ENCODE data around the gene IFITM2. TPM values are rescaled to one million over a fixed set of nuclear protein-coding genes. Genes with fewer than 3 reads are reported as not detected.
A peak's percentile ranks its signal among the peaks of the same experiment; 100 is the strongest.

IFITM2 gene
- total and polyA plus RNA-seq, 2 experiments from 2014 or later, result 59.2 to 504 TPM

- TF ChIP-seq CTCF (IDR thresholded peaks at IDR 0.05; ENCODE audit: poor library complexity) (no peak), EZH2phosphoT487 (IDR thresholded peaks at IDR 0.05; ENCODE audit: low read depth, severe bottlenecking, unreplicated experiment) (no peak), EZH2 (IDR thresholded peaks at IDR 0.05; ENCODE audit: borderline replicate concordance) (no peak)
- H3K4me1 ChIP-seq (ENCODE audit: insufficient read depth), result peaks cover 19% of the 10 kb centered on the region
- H3K4me2 ChIP-seq, result peak overlapping the region; percentile 98
- no peak overlapping the region for H2AFZ ChIP-seq
- no peaks in the 10 kb centered on the region for H3K79me2 ChIP-seq
- no peak overlapping the region for H3K4me3 ChIP-seq
- H3K9me3 ChIP-seq (ENCODE audit: low read depth), result no peaks in the 10 kb centered on the region
- WGBS (ENCODE audit: low lambda C conversion rate, missing lambda C conversion rate), result 79% methylated on average over 44 of the region's 48 CpGs
- H3K27me3 ChIP-seq, result no peaks in the 10 kb centered on the region
- no peak overlapping the region for H3K27ac ChIP-seq
- H3K36me3 ChIP-seq (replicated peaks; ENCODE audit: insufficient read depth, low read depth), result no peaks in the 10 kb centered on the region
- DNase-seq (ENCODE audit: low spot score), result no peak
- H4K20me1 ChIP-seq (ENCODE audit: insufficient read depth, poor library complexity, severe bottlenecking), result no peaks in the 10 kb centered on the region
- no peaks in the 10 kb centered on the region for H3K9me2 ChIP-seq (replicated peaks; ENCODE audit: insufficient read depth)
These were observed 17.6 kb upstream of the IFITM2 start for GRCh38 chr11:289712-290620.

- H3K36me3 ChIP-seq (replicated peaks; ENCODE audit: insufficient read depth, low read depth), result no peaks in the 10 kb centered on the region
- peak overlapping the region; percentile 98 for H3K4me2 ChIP-seq
- H3K4me1 ChIP-seq (ENCODE audit: insufficient read depth), result peaks cover 19% of the 10 kb centered on the region
- no peak overlapping the region for H3K4me3 ChIP-seq
- TF ChIP-seq EZH2 (IDR thresholded peaks at IDR 0.05; ENCODE audit: borderline replicate concordance) (no peak), CTCF (IDR thresholded peaks at IDR 0.05; ENCODE audit: poor library complexity) (no peak), EZH2phosphoT487 (IDR thresholded peaks at IDR 0.05; ENCODE audit: low read depth, severe bottlenecking, unreplicated experiment) (no peak)
- 90% methylated on average over 13 of the region's 13 CpGs for WGBS (ENCODE audit: low lambda C conversion rate, missing lambda C conversion rate)
- H3K27ac ChIP-seq, result no peak overlapping the region
- no peaks in the 10 kb centered on the region for H3K9me3 ChIP-seq (ENCODE audit: low read depth)
- no peaks in the 10 kb centered on the region for H3K27me3 ChIP-seq
- no peak overlapping the region for H2AFZ ChIP-seq
- H4K20me1 ChIP-seq (ENCODE audit: insufficient read depth, poor library complexity, severe bottlenecking), result no peaks in the 10 kb centered on the region
- no peaks in the 10 kb centered on the region for H3K9me2 ChIP-seq (replicated peaks; ENCODE audit: insufficient read depth)
- no peak for DNase-seq (ENCODE audit: low spot score)
- no peaks in the 10 kb centered on the region for H3K79me2 ChIP-seq
These were observed 16.9 kb upstream of the IFITM2 start for GRCh38 chr11:290621-291231.

GRCh38 chr11:291281-292210 lies 16.1 kb upstream of the IFITM2 start:
- no peak for DNase-seq (ENCODE audit: low spot score)
- no peak for TF ChIP-seq CTCF (IDR thresholded peaks at IDR 0.05; ENCODE audit: poor library complexity)
- no peak for TF ChIP-seq EZH2 (IDR thresholded peaks at IDR 0.05; ENCODE audit: borderline replicate concordance)
- no peak for TF ChIP-seq EZH2phosphoT487 (IDR thresholded peaks at IDR 0.05; ENCODE audit: low read depth, severe bottlenecking, unreplicated experiment)
- Histone ChIP-seq H3K79me2 (no peaks in the 10 kb centered on the region), H3K36me3 (replicated peaks; ENCODE audit: insufficient read depth, low read depth) (no peaks in the 10 kb centered on the region), H3K4me2 (no peak overlapping the region), H3K27ac (no peak overlapping the region), H3K4me3 (no peak overlapping the region), H3K4me1 (ENCODE audit: insufficient read depth) (peaks cover 19% of the 10 kb centered on the region), H3K27me3 (no peaks in the 10 kb centered on the region), H3K9me2 (replicated peaks; ENCODE audit: insufficient read depth) (no peaks in the 10 kb centered on the region), H3K9me3 (ENCODE audit: low read depth) (no peaks in the 10 kb centered on the region), H2AFZ (no peak overlapping the region), H4K20me1 (ENCODE audit: insufficient read depth, poor library complexity, severe bottlenecking) (no peaks in the 10 kb centered on the region)
- WGBS (ENCODE audit: low lambda C conversion rate, missing lambda C conversion rate), result 90% methylated on average over 32 of the region's 44 CpGs

All from hepatocyte (in vitro differentiated cells).